Neural cell (in vitro differentiated cells): Measurements from ENCODE around the gene PTGER1. TPM values are rescaled to one million over a fixed set of nuclear protein-coding genes. Genes with fewer than 3 reads are reported as not detected.

Experiments
- H2AFZ ChIP-seq: fragments of 200-600, 300-800 bp; sonication (generic), shearing (Covaris generic); 2 replicates; pipeline ENCODE4 v1.6.0; 2014; ENCODE audit warnings: low read depth, mild to moderate bottlenecking, antibody characterized with exemption, low read length, moderate library complexity
- H3F3A ChIP-seq: fragments of 200-600 bp; shearing (Covaris generic); 2 replicates; pipeline ENCODE4 v1.6.1; 2016; ENCODE audit warnings: mild to moderate bottlenecking, moderate library complexity, mixed read lengths, antibody characterized with exemption, low read length; ENCODE audit not compliant: insufficient read depth, poor library complexity, severe bottlenecking
- H3K27ac ChIP-seq: fragments of 200-600, 300-800 bp; sonication (generic), shearing (Covaris generic); 2 replicates; pipeline ENCODE4 v1.5.1; 2014; ENCODE audit warnings: mild to moderate bottlenecking, low read length, moderate library complexity
- H3K27me3 ChIP-seq: fragments of 300-800, 200-600 bp; sonication (generic), shearing (Covaris generic); 2 replicates; pipeline ENCODE4 v1.6.0; 2014; ENCODE audit warnings: mild to moderate bottlenecking, low read depth, low read length, moderate library complexity; ENCODE audit not compliant: insufficient read depth
- H3K36me3 ChIP-seq: fragments of 300-800, 200-600 bp; sonication (generic), shearing (Covaris generic); 2 replicates; pipeline ENCODE4 v1.5.1; 2014; ENCODE audit warnings: mild to moderate bottlenecking, antibody characterized with exemption, low read length, moderate library complexity; ENCODE audit not compliant: insufficient read depth
- H3K4me2 ChIP-seq: fragments of 300-800, 200-600 bp; sonication (generic), shearing (Covaris generic); 2 replicates; pipeline ENCODE4 v1.6.0; 2014; ENCODE audit warnings: mild to moderate bottlenecking, low read length
- H3K4me3 ChIP-seq: fragments of 300-800, 200-600 bp; sonication (generic), shearing (Covaris generic); 2 replicates; pipeline ENCODE4 v1.5.1; 2014; ENCODE audit warnings: mild to moderate bottlenecking, low read length, moderate library complexity
- H3K79me2 ChIP-seq: fragments of 200-600 bp; shearing (Covaris generic); replicated peaks from 2 replicates; pipeline ENCODE4 v1.6.0; 2014; ENCODE audit warnings: mild to moderate bottlenecking, low read length, moderate library complexity; ENCODE audit not compliant: insufficient read depth
- H3K9ac ChIP-seq: fragments of 300-800, 200-600 bp; sonication (generic), shearing (Covaris generic); 2 replicates; pipeline ENCODE4 v1.6.1; 2016; ENCODE audit warnings: mild to moderate bottlenecking, low read length, mixed read lengths
- H3K9me2 ChIP-seq: fragments of 200-600 bp; shearing (Covaris generic); 2 replicates; pipeline ENCODE4 v1.6.1; 2016; ENCODE audit warnings: mild to moderate bottlenecking, low read length, mixed read lengths; ENCODE audit not compliant: insufficient read depth
- H3K9me3 ChIP-seq: fragments of 200-600, 300-800 bp; sonication (generic), shearing (Covaris generic); 2 replicates; pipeline ENCODE4 v1.6.1; 2016; ENCODE audit warnings: mild to moderate bottlenecking, mixed run types, low read length, moderate library complexity, mixed read lengths
- H4K20me1 ChIP-seq: fragments of 200-600 bp; shearing (Covaris generic); 2 replicates; pipeline ENCODE4 v1.6.1; 2016; ENCODE audit warnings: mild to moderate bottlenecking, mixed run types; ENCODE audit not compliant: insufficient read depth
- EP300 ChIP-seq: fragments of 450-650 bp; conservative IDR thresholded peaks from 2 replicates; pipeline ENCODE4 v1.6.1; 2014; ENCODE audit warnings: antibody characterized with exemption, mild to moderate bottlenecking, moderate library complexity; ENCODE audit not compliant: poor library complexity, severe bottlenecking
- EZH2 ChIP-seq: fragments of 200-600, 300-800 bp; shearing (Covaris generic), sonication (generic); IDR thresholded peaks from 2 replicates; pipeline ENCODE4 v1.6.1; 2014; ENCODE audit warnings: antibody characterized with exemption, low read length, borderline replicate concordance, mild to moderate bottlenecking; ENCODE audit not compliant: insufficient read depth, poor library complexity, severe bottlenecking
- MXI1 ChIP-seq: fragments of 450-650 bp; conservative IDR thresholded peaks from 2 replicates; pipeline ENCODE4 v1.6.1; 2014; ENCODE audit warnings: antibody characterized with exemption, mild to moderate bottlenecking; ENCODE audit not compliant: poor library complexity, severe bottlenecking
- POLR2AphosphoS5 ChIP-seq: IDR thresholded peaks from 2 replicates; pipeline ENCODE4 v1.6.1; 2012
- RAD21 ChIP-seq: fragments of 450-650 bp; conservative IDR thresholded peaks from 2 replicates; pipeline ENCODE4 v1.6.1; 2014; ENCODE audit warnings: antibody characterized with exemption, mild to moderate bottlenecking, moderate library complexity
- SMC3 ChIP-seq: fragments of 450-650 bp; conservative IDR thresholded peaks from 2 replicates; pipeline ENCODE4 v1.6.1; 2014; ENCODE audit warnings: antibody characterized with exemption, mild to moderate bottlenecking, moderate library complexity; ENCODE audit not compliant: poor library complexity
- TAF1 ChIP-seq: IDR thresholded peaks from 2 replicates; pipeline ENCODE4 v1.6.1; 2012; ENCODE audit warnings: low read depth
- polyA plus RNA-seq: library from polyadenylated mRNA; depleted of rRNA; stranded (reverse); fragments of >200 nt; gene quantifications from 2 replicates; pipeline ENCODE4 v1.2.3, GENCODE V29; 2014
- TF ChIP-seq, protein P1 (sequence below): IDR thresholded peaks from 2 replicates; pipeline ENCODE4 v1.6.1; 2012; ENCODE audit warnings: borderline replicate concordance
- TF ChIP-seq, protein P2 (sequence below): fragments of 450-650 bp; IDR thresholded peaks from 2 replicates; pipeline ENCODE4 v1.5.1; 2014; ENCODE audit warnings: antibody characterized with exemption, mild to moderate bottlenecking, moderate library complexity; ENCODE audit not compliant: poor library complexity, severe bottlenecking

Gene PTGER1
- polyA plus RNA-seq, 1 donor from 2014 or later = not detected

DNA sequence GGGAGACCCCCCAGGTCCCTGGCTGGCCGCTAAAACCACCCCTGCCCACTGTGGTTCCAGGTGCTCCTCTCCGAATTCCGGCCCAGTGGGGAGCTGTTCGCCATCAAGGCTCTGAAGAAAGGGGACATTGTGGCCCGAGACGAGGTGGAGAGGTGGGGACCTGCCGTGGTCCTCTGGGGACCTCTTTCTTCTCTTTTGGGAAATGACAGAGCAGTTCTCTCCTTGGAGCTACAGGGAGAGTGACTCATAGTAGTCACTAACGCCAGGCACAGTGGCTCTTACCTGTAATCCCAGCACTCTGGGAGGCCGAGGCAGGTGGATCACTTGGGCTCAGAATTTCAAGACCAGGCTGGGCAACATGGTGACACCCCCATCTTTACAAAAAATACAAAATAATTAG lies 7.3 kb downstream of the PTGER1 start:
- Histone ChIP-seq H3K4me3 (no peak overlapping the region), H3F3A (no peaks in the 10 kb centered on the region)

DNA sequence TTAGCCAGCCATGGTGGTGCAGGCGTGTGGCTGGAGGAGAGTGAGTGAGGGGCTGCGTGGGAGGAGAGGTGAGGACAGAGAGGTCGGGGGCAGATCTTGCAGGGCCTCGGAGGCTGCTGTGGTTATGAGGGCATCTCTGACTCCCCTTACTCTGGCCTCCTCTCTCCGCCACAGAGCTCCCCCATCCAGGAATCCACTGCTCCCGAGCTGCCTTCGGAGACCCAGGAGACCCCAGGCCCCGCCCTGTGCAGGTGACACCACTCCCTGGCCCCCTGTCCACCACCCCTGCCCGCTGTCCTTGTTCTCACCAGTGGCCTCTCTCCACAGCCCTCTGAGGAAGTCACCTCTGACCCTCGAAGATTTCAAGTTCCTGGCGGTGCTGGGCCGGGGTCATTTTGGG lies 7.8 kb downstream of the PTGER1 start:
- H3F3A ChIP-seq = no peaks in the 10 kb centered on the region
- no peak overlapping the region for H3K27ac ChIP-seq
- H3K4me3 ChIP-seq = no peak overlapping the region
- H3K4me2 ChIP-seq = no peak overlapping the region
- H3K9ac ChIP-seq = no peak overlapping the region
- H3K9me2 ChIP-seq = no peaks in the 10 kb centered on the region
- H2AFZ ChIP-seq = no peak overlapping the region
- H3K27me3 ChIP-seq = no peaks in the 10 kb centered on the region
- no peaks in the 10 kb centered on the region for H3K36me3 ChIP-seq
- no peaks in the 10 kb centered on the region for H4K20me1 ChIP-seq
- no peak for TF ChIP-seq TAF1
- TF ChIP-seq, protein P1, sequence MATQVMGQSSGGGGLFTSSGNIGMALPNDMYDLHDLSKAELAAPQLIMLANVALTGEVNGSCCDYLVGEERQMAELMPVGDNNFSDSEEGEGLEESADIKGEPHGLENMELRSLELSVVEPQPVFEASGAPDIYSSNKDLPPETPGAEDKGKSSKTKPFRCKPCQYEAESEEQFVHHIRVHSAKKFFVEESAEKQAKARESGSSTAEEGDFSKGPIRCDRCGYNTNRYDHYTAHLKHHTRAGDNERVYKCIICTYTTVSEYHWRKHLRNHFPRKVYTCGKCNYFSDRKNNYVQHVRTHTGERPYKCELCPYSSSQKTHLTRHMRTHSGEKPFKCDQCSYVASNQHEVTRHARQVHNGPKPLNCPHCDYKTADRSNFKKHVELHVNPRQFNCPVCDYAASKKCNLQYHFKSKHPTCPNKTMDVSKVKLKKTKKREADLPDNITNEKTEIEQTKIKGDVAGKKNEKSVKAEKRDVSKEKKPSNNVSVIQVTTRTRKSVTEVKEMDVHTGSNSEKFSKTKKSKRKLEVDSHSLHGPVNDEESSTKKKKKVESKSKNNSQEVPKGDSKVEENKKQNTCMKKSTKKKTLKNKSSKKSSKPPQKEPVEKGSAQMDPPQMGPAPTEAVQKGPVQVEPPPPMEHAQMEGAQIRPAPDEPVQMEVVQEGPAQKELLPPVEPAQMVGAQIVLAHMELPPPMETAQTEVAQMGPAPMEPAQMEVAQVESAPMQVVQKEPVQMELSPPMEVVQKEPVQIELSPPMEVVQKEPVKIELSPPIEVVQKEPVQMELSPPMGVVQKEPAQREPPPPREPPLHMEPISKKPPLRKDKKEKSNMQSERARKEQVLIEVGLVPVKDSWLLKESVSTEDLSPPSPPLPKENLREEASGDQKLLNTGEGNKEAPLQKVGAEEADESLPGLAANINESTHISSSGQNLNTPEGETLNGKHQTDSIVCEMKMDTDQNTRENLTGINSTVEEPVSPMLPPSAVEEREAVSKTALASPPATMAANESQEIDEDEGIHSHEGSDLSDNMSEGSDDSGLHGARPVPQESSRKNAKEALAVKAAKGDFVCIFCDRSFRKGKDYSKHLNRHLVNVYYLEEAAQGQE = no peak
- no peak for TF ChIP-seq SMC3
- no peak for TF ChIP-seq RAD21
- no peak for TF ChIP-seq MXI1
- no peak for TF ChIP-seq EZH2
- no peak for TF ChIP-seq EP300
- TF ChIP-seq, protein P2, sequence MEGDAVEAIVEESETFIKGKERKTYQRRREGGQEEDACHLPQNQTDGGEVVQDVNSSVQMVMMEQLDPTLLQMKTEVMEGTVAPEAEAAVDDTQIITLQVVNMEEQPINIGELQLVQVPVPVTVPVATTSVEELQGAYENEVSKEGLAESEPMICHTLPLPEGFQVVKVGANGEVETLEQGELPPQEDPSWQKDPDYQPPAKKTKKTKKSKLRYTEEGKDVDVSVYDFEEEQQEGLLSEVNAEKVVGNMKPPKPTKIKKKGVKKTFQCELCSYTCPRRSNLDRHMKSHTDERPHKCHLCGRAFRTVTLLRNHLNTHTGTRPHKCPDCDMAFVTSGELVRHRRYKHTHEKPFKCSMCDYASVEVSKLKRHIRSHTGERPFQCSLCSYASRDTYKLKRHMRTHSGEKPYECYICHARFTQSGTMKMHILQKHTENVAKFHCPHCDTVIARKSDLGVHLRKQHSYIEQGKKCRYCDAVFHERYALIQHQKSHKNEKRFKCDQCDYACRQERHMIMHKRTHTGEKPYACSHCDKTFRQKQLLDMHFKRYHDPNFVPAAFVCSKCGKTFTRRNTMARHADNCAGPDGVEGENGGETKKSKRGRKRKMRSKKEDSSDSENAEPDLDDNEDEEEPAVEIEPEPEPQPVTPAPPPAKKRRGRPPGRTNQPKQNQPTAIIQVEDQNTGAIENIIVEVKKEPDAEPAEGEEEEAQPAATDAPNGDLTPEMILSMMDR = no peak
- TF ChIP-seq POLR2AphosphoS5 = no peak
- H3K79me2 ChIP-seq = no peaks in the 10 kb centered on the region
- H3K9me3 ChIP-seq = no peaks in the 10 kb centered on the region

More for the DNA sequence above, 7.3 kb downstream of the PTGER1 start:
- H3K9me3 ChIP-seq = no peaks in the 10 kb centered on the region
- H4K20me1 ChIP-seq = no peaks in the 10 kb centered on the region
- H3K9ac ChIP-seq = no peak overlapping the region
- H3K79me2 ChIP-seq = no peaks in the 10 kb centered on the region
- no peak overlapping the region for H2AFZ ChIP-seq
- H3K27ac ChIP-seq = no peak overlapping the region
- H3K4me2 ChIP-seq = no peak overlapping the region
- no peaks in the 10 kb centered on the region for H3K36me3 ChIP-seq
- no peaks in the 10 kb centered on the region for H3K9me2 ChIP-seq
- no peak for TF ChIP-seq MXI1
- TF ChIP-seq EZH2 = no peak
- TF ChIP-seq, protein P1 = no peak
- no peaks in the 10 kb centered on the region for H3K27me3 ChIP-seq
